Measurements from ENCODE around the gene ZNF692. TPM values are rescaled to one million over a fixed set of nuclear protein-coding genes. Genes with fewer than 3 reads are reported as not detected.

ZNF692 gene
- total and polyA plus RNA-seq, 2 donors (not counting 3 experiments of a cell fraction or from before 2014, with no cell fraction given) = 32.6 to 36.6 TPM

DNA sequence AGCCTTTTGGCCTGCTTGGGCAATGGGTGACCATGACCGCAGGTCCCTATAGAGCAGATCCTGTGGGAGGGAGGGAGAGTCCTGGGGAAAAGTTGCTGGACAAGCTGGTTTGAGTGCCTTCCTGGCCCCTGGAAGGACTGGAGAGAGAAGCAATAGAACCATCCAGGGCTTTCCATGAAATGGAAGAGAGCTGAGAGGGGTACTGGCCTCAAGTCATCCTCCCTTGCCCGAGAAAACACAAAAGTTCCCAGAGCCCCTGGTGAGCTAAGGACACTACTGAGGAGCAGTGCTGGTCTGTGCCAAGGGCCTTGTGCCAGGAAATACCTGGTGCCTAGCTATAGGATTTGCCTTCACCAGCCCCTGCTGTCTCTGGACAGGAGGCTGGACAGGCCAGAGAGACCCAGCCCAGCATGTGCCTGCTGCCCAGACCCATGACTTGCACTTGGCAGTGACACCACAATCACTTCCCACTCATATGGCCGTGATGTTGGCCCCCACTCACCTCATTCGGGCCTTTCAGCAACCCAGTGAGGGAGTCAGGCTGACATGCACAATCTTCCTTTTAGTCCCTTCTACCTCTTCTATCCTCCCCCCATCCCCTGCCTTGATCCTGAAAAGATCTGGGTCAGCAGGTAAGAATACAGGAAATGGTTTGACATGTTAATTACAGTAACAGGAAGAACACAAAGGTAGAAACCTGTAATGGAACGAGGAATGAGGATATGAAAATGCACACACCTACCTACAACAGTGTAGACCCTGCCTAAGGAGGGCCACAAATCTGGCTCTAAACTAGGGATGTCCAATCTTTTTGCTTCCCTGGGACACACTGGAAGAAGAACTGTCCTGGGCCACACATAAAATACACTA lies 40.1 kb downstream of the ZNF692 start:
- no peak for FAIRE-seq
- Histone ChIP-seq H3K27me3 (ENCODE audit: control insufficient read depth in 2 of 2, insufficient read depth in 2 of 2, low read length in 2 of 2) (no peaks in the 10 kb centered on the region), H3K9me3 (replicated peaks; ENCODE audit: control insufficient read depth, insufficient read depth, low read length) (no peaks in the 10 kb centered on the region), H3K4me3 (replicated peaks in 1 of 3; ENCODE audit: insufficient read depth in 1 of 3, low read depth in 1 of 3, low read length in 3 of 3) (no peak overlapping the region), H3K4me1 (ENCODE audit: control insufficient read depth, extremely low read depth, insufficient read depth, low read length) (peaks cover 12% of the 10 kb centered on the region), H3K36me3 (ENCODE audit: control insufficient read depth in 2 of 2, extremely low read depth in 1 of 2, insufficient read depth in 2 of 2, low read length in 2 of 2) (peaks cover 10 to 44% of the 10 kb centered on the region in 2 experiments), H2AFZ (ENCODE audit: low read depth, low read length) (no peak overlapping the region), H3K79me2 (ENCODE audit: control insufficient read depth, insufficient read depth, low read length) (peaks cover 41% of the 10 kb centered on the region), H3K9ac (replicated peaks; ENCODE audit: extremely low read depth, insufficient read depth, low read length) (no peak overlapping the region), H3K27ac (ENCODE audit: insufficient read depth, low read depth, low read length) (no peak overlapping the region), H4K20me1 (replicated peaks; ENCODE audit: control insufficient read depth, extremely low read depth, insufficient read depth, low read length) (no peaks in the 10 kb centered on the region), H3K4me2 (ENCODE audit: insufficient read depth, low read length) (no peak overlapping the region), H3K9me1 (replicated peaks; ENCODE audit: control insufficient read depth, extremely low read depth, insufficient read depth, low read length) (no peaks in the 10 kb centered on the region)
- no TSS peak for BruUV-seq (replicated peaks)
- no peak for DNase-seq (ENCODE audit: low read depth, low spot score)
- dilution Hi-C loops (cut with MboI; ENCODE audit: extremely low pct_ligation_motif_present, low sequenced_read_pairs) (no loop called here), intact Hi-C loops (cut with micrococcal nuclease) (no loop called here)
- CTCF ChIA-PET = interaction anchor here (1.2 kb wide), 1 partner anchor 29 kb away, joined by 3 read pairs; no protein-coding TSS in a partner anchor
- TF ChIP-seq EZH2 (IDR thresholded peaks at IDR 0.05; ENCODE audit: borderline replicate concordance, low read depth, low read length, severe bottlenecking) = no peak
- TF ChIP-seq FOS (IDR thresholded peaks at IDR 0.05; ENCODE audit: borderline replicate concordance, insufficient read depth, low read length) = no peak
- TF ChIP-seq, protein P1, sequence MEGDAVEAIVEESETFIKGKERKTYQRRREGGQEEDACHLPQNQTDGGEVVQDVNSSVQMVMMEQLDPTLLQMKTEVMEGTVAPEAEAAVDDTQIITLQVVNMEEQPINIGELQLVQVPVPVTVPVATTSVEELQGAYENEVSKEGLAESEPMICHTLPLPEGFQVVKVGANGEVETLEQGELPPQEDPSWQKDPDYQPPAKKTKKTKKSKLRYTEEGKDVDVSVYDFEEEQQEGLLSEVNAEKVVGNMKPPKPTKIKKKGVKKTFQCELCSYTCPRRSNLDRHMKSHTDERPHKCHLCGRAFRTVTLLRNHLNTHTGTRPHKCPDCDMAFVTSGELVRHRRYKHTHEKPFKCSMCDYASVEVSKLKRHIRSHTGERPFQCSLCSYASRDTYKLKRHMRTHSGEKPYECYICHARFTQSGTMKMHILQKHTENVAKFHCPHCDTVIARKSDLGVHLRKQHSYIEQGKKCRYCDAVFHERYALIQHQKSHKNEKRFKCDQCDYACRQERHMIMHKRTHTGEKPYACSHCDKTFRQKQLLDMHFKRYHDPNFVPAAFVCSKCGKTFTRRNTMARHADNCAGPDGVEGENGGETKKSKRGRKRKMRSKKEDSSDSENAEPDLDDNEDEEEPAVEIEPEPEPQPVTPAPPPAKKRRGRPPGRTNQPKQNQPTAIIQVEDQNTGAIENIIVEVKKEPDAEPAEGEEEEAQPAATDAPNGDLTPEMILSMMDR (IDR thresholded peaks at IDR 0.05; ENCODE audit: extremely low read depth in 1 of 2, insufficient read depth in 1 of 2, low read depth in 1 of 2, low read length in 2 of 2) = no peak
- TF ChIP-seq POLR2AphosphoS5 (IDR thresholded peaks at IDR 0.05; ENCODE audit: insufficient read depth, low read depth, low read length) = no peak
- TF ChIP-seq MYC (IDR thresholded peaks at IDR 0.05; ENCODE audit: low read depth, low read length) = no peak
- no peak for TF ChIP-seq POLR2A (IDR thresholded peaks at IDR 0.05; ENCODE audit: low read depth, low read length)
- TF ChIP-seq GATA2 (IDR thresholded peaks at IDR 0.05; ENCODE audit: insufficient read depth, insufficient read length, low read depth, low read length) = no peak
- TF ChIP-seq JUN (IDR thresholded peaks at IDR 0.05; ENCODE audit: borderline replicate concordance, insufficient read depth, insufficient read length, low read depth) = no peak
- TF ChIP-seq, protein P2, sequence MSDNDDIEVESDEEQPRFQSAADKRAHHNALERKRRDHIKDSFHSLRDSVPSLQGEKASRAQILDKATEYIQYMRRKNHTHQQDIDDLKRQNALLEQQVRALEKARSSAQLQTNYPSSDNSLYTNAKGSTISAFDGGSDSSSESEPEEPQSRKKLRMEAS (IDR thresholded peaks at IDR 0.05; ENCODE audit: insufficient read depth, insufficient read length) = no peak
- POLR2A ChIA-PET = no interaction called here
